GM19468 (cell line): ENCODE results near the gene CCDC146.
A peak's percentile ranks its signal among the peaks of the same experiment; 100 is the strongest.
"Not testable (repeated sequence)": the region's sequence is repeated elsewhere in the genome, so short reads cannot be mapped to it uniquely, and the experiment has no call there.

ENCODE experiments used
- ATAC-seq: cut with Tn5 transposase; IDR thresholded peaks from one replicate; pipeline ENCODE4 v1.9.1; 2021; ENCODE audit warnings: mild to moderate bottlenecking, moderate library complexity, moderate number of reproducible peaks; ENCODE audit not compliant: unreplicated experiment; ENCODE audit errors: extremely low read depth

CCDC146 gene

DNA sequence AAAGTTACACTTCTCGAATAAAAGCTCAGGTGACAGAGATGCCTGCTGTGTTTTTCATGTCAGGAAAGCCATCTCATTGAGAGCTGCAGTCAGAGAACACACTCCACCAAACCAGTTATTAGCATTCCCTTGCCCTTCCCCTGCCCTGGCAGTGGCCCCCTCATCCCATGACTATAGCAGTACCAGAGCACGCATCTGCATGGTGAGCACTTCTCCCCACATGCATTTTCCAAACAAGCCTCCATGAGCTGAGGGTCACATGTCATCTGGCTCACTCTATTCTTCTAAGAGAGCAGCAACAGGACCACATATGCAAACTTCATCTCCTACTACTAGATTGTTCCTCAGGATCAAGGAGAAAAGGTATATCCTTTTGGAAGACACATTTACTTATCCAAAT, 119.7 kb downstream of the CCDC146 start:
- no peak for ATAC-seq

GRCh38 chr7:77242554-77242953, 120.1 kb downstream of the CCDC146 start:
- no peak for ATAC-seq

DNA sequence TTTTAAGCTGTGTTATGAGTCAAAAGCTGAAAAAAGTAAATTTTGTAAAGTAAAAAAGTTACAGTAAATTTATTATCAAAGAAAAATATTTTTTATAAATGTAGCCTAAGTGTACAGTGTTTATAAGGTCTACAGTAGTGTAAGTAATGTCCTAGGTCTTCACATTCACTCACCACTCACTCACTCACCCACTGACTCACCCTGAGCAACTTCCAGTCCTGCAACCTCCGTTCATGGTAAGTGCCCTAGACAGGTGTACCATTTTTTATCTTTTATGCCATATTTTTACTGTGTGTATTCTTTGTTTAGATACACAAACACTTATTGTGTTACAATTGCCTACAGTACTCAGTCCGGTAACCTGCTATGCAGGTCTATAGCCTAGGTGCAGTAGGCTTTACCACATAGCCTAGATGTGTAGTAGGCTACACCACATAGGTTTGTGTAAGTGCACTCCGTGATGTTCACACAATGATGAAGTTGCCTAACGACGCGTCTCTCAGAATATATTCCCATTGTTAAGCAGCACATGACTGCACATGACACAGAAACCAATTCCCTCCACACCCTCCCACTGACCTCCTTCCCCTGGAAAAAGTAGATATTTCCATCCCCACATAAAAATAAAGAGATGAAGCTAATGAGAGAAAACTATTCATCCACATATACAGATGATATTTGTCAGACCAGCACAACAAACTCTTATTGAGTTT, 122.0 kb downstream of the CCDC146 start:
- ATAC-seq, result no peak

DNA sequence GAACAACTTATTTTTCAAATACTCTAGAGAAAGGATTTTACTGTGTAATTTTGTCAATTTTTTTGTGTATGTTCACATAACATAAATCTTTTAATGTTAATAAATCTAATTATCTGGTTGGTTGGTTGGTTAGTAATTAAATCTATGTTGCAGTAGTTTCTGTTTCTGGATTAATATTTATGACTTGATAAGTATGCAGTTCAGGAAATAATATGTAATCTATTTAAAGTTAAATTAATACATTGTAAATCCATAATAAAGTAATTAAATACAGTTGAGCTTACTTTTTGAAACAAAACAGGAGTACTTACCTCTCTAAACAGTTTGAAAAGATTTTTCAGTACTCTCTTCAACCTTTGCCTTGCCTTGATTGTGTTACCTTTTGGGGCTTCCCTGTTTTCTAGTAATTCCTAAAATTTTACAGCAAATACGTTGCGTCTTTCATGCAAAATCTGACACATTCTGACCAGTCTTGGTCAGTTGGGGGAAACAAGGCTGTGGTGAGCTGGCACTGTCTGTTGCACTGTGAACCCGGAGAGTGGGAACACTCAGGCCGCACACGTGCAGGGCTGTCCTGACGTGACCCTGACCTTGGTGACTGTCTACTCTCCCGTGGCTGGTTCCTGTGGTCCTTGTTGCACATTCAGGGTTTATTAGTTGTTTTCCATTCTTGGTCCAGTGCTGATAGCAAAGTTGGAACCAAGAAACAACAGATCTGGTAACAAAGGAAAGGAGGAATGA, 122.8 kb downstream of the CCDC146 start:
- ATAC-seq, result no peak

DNA sequence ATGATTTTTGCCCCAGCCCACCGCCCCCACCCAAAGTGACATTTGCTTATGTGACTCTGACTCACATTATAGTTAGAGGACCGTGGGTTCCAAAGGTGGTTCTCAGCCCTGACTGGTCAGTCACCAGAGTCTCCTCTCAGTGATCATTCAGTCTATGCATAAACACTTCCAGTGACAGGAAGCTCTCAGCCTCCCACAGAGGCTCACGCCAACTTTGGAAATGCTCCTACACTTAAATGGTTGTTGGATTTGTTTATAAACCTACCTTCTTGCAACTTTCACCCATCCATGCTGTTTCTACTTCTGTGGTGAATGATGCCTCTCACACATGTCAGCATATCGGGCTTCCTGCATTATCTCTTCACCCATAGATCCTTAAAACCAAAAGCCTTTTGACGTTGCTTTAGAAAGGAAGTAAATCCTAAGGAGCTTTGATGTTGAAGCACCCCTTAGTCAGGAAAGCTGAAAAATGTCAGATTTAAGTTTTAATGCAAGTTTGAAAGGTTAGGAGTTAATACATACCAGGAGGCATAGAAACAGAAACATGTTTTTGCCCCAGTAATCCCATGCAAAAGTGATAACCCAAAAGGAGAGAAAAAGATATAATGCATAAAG, 123.7 kb downstream of the CCDC146 start:
- no peak for ATAC-seq

- ATAC-seq, result no peak
Observed at GRCh38 chr7:77247206-77247850, 124.9 kb downstream of the CCDC146 start.

- no peak for ATAC-seq
Observed at GRCh38 chr7:77248154-77248553, 125.7 kb downstream of the CCDC146 start.

GRCh38 chr7:77252506-77252905, 130.1 kb downstream of the CCDC146 start:
- no peak for ATAC-seq

DNA sequence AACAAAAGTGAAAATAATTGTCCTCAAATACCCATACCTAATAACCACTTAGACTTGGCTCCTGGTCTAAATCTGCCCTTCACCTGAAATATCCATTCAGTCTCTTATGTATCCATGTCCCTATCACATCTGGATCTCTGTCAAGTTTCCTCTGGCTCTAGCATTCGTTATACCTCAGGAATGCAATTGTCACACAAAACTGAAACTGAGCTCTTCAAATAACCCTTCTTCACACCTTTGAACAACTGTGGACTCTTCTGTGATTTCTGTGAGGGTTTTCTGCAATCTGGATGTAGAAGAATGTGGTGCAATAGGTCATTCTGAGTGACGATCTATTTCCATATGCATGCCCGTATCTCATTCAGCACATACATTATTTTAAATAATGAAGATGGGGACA, 130.7 kb downstream of the CCDC146 start:
- no peak for ATAC-seq

DNA sequence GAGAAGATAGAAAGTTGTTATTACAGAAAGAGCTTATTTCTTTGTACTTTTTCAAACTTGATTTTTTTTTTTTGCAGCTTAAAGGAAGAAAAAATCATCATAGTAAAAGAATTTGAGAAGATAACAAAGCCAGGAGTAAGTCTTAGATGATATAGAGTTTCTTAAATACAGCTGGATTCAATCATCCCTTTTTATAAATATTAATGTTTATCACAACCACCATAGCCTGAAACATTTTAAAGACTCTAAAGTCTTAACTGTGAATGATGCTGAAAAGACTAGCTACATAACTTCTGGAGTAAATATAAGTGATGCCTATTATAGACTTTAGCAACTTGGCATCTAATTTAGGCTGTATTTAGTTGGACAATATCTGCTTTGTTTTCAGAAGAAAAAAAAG, 132.0 kb downstream of the CCDC146 start:
- no peak for ATAC-seq

GRCh38 chr7:77254915-77255314, 132.5 kb downstream of the CCDC146 start:
- no peak for ATAC-seq

DNA sequence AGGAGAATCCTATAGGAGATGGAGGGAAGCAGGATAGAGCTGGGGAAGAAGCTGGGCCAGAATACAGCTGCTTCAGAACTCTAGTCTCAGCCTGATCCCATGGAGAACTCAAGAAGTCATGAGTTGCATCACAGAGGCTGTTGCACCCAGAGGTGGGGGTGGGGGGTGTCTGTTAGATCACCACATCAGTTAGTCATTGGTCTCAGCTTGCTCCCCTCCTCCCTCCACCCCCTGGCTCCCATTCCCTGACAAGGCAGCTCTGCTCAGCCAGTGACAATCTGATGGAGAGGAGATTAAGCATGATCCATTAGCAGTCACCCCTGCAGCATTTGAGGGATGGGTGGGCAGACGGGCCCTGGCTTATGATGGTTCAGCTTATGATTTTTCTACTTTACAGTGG, 135.6 kb downstream of the CCDC146 start:
- ATAC-seq, result no peak

DNA sequence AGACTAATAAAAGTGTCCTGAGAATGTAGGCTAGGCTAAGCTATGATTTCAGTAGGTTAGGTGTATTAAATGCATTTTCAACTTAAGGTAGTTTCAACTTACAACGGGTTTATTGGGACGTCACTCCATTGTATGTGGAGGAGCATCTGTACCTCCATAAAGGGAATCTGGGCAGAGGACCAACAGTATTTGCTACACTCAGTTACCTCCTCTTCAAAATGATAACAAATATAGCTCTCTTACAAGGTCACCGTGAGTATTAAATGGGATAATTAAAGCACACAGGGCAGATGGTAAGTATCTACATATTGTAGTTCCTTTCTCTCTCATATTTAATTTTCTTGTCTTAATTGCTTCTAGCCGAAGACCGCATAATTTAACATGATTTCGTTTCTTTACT, 136.2 kb downstream of the CCDC146 start:
- no peak for ATAC-seq

DNA sequence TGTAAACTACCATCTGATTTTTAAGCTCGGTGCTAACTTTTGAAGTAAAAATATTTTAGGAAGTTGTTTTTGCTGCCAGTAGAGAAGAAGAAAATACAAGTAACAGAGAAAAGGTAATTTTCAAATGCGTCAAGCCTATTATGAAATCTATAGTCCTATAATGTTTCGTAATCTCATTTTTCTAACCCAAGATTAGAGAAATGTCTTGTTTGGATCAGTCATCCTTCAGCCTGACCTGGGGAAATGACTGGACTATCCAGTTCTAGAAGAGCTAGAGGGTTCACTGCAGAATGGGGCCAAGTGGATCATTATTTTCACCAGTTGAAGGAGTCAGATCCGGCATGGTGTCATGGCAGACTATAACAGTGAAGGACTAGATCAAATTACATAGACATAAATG, 139.9 kb downstream of the CCDC146 start:
- no peak for ATAC-seq

GRCh38 chr7:77265666-77266065, 143.3 kb downstream of the CCDC146 start:
- no peak for ATAC-seq

- ATAC-seq, result peak; percentile 54
Observed at GRCh38 chr7:77266291-77266794, 143.9 kb downstream of the CCDC146 start.

- peak; percentile 67 for ATAC-seq
Observed at GRCh38 chr7:77269360-77270093, 147.1 kb downstream of the CCDC146 start.

DNA sequence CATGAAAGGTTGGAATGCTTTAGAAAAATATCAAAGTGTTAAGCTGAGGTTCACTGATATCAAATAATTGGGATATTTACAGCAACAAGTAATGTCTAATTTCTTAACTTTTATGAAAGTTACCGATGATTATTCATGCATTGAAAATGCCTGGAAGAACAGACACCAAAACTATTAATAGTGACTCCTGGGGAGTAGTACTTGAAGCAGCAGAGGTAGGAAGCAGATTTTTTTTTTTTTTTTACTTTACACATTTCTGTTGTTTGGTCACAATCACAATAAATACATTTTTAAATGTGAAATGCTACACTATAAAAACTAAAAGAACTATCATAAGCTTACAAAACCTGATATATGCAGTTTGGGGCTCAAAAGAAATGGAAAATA, 147.7 kb downstream of the CCDC146 start:
- ATAC-seq, result no peak

DNA sequence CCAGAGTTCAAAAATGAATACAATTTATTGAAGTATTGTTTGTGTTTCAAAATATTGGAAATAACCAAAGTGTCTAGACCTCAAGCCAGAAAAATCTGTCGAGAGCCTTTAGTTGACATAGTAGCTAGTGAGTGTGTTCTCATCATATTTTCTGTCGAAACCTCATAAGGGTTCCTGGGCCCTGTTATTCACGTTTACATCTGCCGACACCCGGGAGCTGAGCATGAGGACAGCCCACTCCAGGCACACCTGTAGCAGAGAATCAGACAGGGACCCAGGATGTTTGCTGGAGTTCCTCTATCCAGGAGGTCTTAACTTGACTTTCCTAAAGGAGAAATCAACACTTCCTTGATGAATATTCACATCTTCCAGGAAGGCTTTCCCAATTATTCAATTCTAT, 149.4 kb downstream of the CCDC146 start:
- ATAC-seq, result no peak

DNA sequence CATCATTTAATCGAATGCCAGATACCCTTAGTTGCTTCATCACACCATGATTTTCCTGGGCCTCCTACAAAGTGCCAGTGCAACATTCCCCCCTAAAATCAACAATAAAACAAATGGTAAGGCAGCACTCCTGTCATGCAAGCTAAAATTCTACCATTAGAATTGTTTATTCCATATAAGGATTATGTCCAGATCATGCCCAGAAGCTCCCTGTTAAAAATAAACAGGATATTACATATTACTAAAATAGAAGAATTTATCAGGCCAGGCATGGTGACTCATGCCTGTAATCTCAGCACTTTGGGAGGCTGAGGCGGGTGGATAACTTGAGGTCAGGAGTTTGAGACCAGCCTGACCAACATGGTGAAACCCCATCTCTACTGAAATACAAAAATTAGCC, 153.2 kb downstream of the CCDC146 start:
- not testable (repeated sequence) for ATAC-seq
